Naive thymus-derived CD8-positive, alpha-beta T cell (primary cell): ENCODE measurements around the gene SRRM4. TPM values are rescaled to one million over a fixed set of nuclear protein-coding genes. Genes with fewer than 3 reads are reported as not detected.

ENCODE experiments used
- ATAC-seq, 2 donors: fragments of 150-1000 bp; cut with Tn5 transposase in 1 of 2; sonication (Bioruptor Pico), chemical (Tn5 transposase) in 1 of 2; 1 replicate in 1 of 2; 2 replicates in 1 of 2; pipeline ENCODE4 v1.10.0; 2021; ENCODE audit warnings: mild to moderate bottlenecking in 2 of 2, moderate library complexity in 2 of 2
- POLR2A ChIA-PET: fragments of 350-600 bp; sonication (Branson Sonifier 250); formaldehyde crosslinking; loops from one replicate; lab custom pipeline; 2021; ENCODE audit warnings: antibody characterized with exemption; lab: Charles Lee
- DNase-seq, 10 donors: peaks; one replicate each; pipeline versions ENCODE4 v3.0.0 to v3.0.0-alpha.2; 2020 to 2022
- H3K27ac Mint-ChIP-seq, 10 donors: one replicate each; pipeline ENCODE4 v1.8.0; 2020 to 2022; ENCODE audit warnings: mild to moderate bottlenecking in 10 of 10, mixed read lengths in 10 of 10, moderate library complexity in 4 of 10, inconsistent platforms in 1 of 10
- H3K27me3 Mint-ChIP-seq, 5 donors: one replicate each; pipeline ENCODE4 v1.8.0; 2021 to 2022; ENCODE audit warnings: mixed read lengths in 5 of 5
- H3K36me3 Mint-ChIP-seq, 3 donors: one replicate each; pipeline ENCODE4 v1.8.0; 2020 to 2022; ENCODE audit warnings: mixed read lengths in 3 of 3, mild to moderate bottlenecking in 2 of 3, inconsistent platforms in 1 of 3
- H3K4me1 Mint-ChIP-seq, 4 donors: one replicate each; pipeline ENCODE4 v1.8.0; 2021 to 2022; ENCODE audit warnings: mixed read lengths in 4 of 4
- H3K4me3 Mint-ChIP-seq, 10 donors: one replicate each; pipeline ENCODE4 v1.8.0; 2020 to 2022; ENCODE audit warnings: mild to moderate bottlenecking in 10 of 10, mixed read lengths in 10 of 10, moderate library complexity in 6 of 10, inconsistent platforms in 1 of 10
- H3K9me3 Mint-ChIP-seq, 9 donors: one replicate each; pipeline ENCODE4 v1.8.0; 2020 to 2022; ENCODE audit warnings: mixed read lengths in 9 of 9, mild to moderate bottlenecking in 3 of 9, inconsistent platforms in 1 of 9, moderate library complexity in 1 of 9
- polyA plus RNA-seq, 3 donors: library from polyadenylated mRNA; unstranded; fragments of 300-500 nt; fragmentation: Illumina TruSeq; gene quantifications; one replicate each; pipeline ENCODE4 v1.2.3, GENCODE V29; 2021
- total RNA-seq, 8 experiments: library from RNA in 2 of 8; stranded (reverse) in 2 of 8; gene quantifications; one replicate each; pipeline ENCODE4 v1.2.3 and lab custom pipeline; 2021 to 2026

The SRRM4 gene
- total and polyA plus RNA-seq, 5 experiments from 2014 or later, result not detected

GRCh38 chr12:119147847-119148448 is 166.6 kb downstream of the SRRM4 start:
- H3K36me3 Mint-ChIP-seq, result peaks cover 0 to 8% (median 0%) of the 10 kb centered on the region in 3 donors
- peaks cover 2 to 20% (median 8%) of the 10 kb centered on the region in 9 donors for H3K9me3 Mint-ChIP-seq
- no peak for ATAC-seq
- DNase-seq, result no peak
- no peak overlapping the region for H3K27ac Mint-ChIP-seq
- peaks cover 13 to 42% (median 25%) of the 10 kb centered on the region in 5 donors for H3K27me3 Mint-ChIP-seq
- H3K4me3 Mint-ChIP-seq, result no peak overlapping the region
- no peaks in the 10 kb centered on the region for H3K4me1 Mint-ChIP-seq
- POLR2A ChIA-PET, result no interaction called here

GRCh38 chr12:119149270-119149669 is 167.9 kb downstream of the SRRM4 start:
- H3K9me3 Mint-ChIP-seq, result peaks cover 2 to 23% (median 8%) of the 10 kb centered on the region in 9 donors
- POLR2A ChIA-PET, result no interaction called here
- DNase-seq, result no peak
- peaks cover 0 to 9% (median 2%) of the 10 kb centered on the region in 4 donors for H3K4me1 Mint-ChIP-seq
- no peak for ATAC-seq
- peaks cover 0 to 10% (median 2%) of the 10 kb centered on the region in 3 donors for H3K36me3 Mint-ChIP-seq
- peaks cover 21 to 50% (median 31%) of the 10 kb centered on the region in 5 donors for H3K27me3 Mint-ChIP-seq
- no peak overlapping the region for H3K4me3 Mint-ChIP-seq
- no peak overlapping the region for H3K27ac Mint-ChIP-seq

- H3K4me3 Mint-ChIP-seq, result no peak overlapping the region
- DNase-seq (no peak), ATAC-seq (no peak)
- H3K9me3 Mint-ChIP-seq, result peaks cover 2 to 27% (median 10%) of the 10 kb centered on the region in 9 donors
- POLR2A ChIA-PET, result no interaction called here
- H3K36me3 Mint-ChIP-seq, result peaks cover 0 to 10% (median 2%) of the 10 kb centered on the region in 3 donors
- H3K27me3 Mint-ChIP-seq, result peaks cover 13 to 33% (median 31%) of the 10 kb centered on the region in 5 donors
- H3K4me1 Mint-ChIP-seq, result peaks cover 0 to 9% (median 2%) of the 10 kb centered on the region in 4 donors
- peak overlapping the region in 1 of 10 donors; percentile 77 for H3K27ac Mint-ChIP-seq
Measured at GRCh38 chr12:119151445-119152026, 170.2 kb downstream of the SRRM4 start.

GRCh38 chr12:119153477-119154434 is 172.4 kb downstream of the SRRM4 start:
- peaks cover 10 to 39% (median 33%) of the 10 kb centered on the region in 5 donors for H3K27me3 Mint-ChIP-seq
- POLR2A ChIA-PET, result no interaction called here
- peak overlapping the region in 2 of 10 donors; percentile 20 to 50 for H3K4me3 Mint-ChIP-seq
- peaks cover 0 to 9% (median 2%) of the 10 kb centered on the region in 4 donors for H3K4me1 Mint-ChIP-seq
- H3K9me3 Mint-ChIP-seq, result peaks cover 2 to 27% (median 13%) of the 10 kb centered on the region in 9 donors
- no peak for DNase-seq
- peaks cover 0 to 10% (median 2%) of the 10 kb centered on the region in 3 donors for H3K36me3 Mint-ChIP-seq
- ATAC-seq, result no peak
- H3K27ac Mint-ChIP-seq, result no peak overlapping the region

GRCh38 chr12:119154435-119154818 is 173.1 kb downstream of the SRRM4 start:
- POLR2A ChIA-PET, result no interaction called here
- H3K4me3 Mint-ChIP-seq, result no peak overlapping the region
- no peak for ATAC-seq
- peaks cover 10 to 37% (median 33%) of the 10 kb centered on the region in 5 donors for H3K27me3 Mint-ChIP-seq
- no peak overlapping the region for H3K27ac Mint-ChIP-seq
- peaks cover 0 to 10% (median 2%) of the 10 kb centered on the region in 3 donors for H3K36me3 Mint-ChIP-seq
- H3K9me3 Mint-ChIP-seq, result peaks cover 1 to 27% (median 12%) of the 10 kb centered on the region in 9 donors
- peaks cover 0 to 9% (median 2%) of the 10 kb centered on the region in 4 donors for H3K4me1 Mint-ChIP-seq
- DNase-seq, result no peak

GRCh38 chr12:119156401-119157044 is 175.2 kb downstream of the SRRM4 start:
- H3K4me1 Mint-ChIP-seq, result peaks cover 0 to 9% (median 2%) of the 10 kb centered on the region in 4 donors
- DNase-seq (no peak), ATAC-seq (no peak)
- H3K27me3 Mint-ChIP-seq, result peaks cover 12 to 33% (median 29%) of the 10 kb centered on the region in 5 donors
- peaks cover 0 to 8% (median 2%) of the 10 kb centered on the region in 3 donors for H3K36me3 Mint-ChIP-seq
- POLR2A ChIA-PET, result no interaction called here
- no peak overlapping the region for H3K4me3 Mint-ChIP-seq
- H3K27ac Mint-ChIP-seq, result no peak overlapping the region
- peaks cover 0 to 19% (median 7%) of the 10 kb centered on the region in 9 donors for H3K9me3 Mint-ChIP-seq

GRCh38 chr12:119157528-119157927 is 176.2 kb downstream of the SRRM4 start:
- POLR2A ChIA-PET, result no interaction called here
- peaks cover 8 to 27% (median 19%) of the 10 kb centered on the region in 5 donors for H3K27me3 Mint-ChIP-seq
- ATAC-seq, result no peak
- peaks cover 0 to 9% (median 2%) of the 10 kb centered on the region in 4 donors for H3K4me1 Mint-ChIP-seq
- peaks cover 0 to 10% (median 5%) of the 10 kb centered on the region in 9 donors for H3K9me3 Mint-ChIP-seq
- H3K4me3 Mint-ChIP-seq, result no peak overlapping the region
- H3K27ac Mint-ChIP-seq, result no peak overlapping the region
- no peak for DNase-seq
- peaks cover 0 to 3% (median 2%) of the 10 kb centered on the region in 3 donors for H3K36me3 Mint-ChIP-seq

GRCh38 chr12:119157978-119158377 is 176.6 kb downstream of the SRRM4 start:
- peaks cover 0 to 9% (median 2%) of the 10 kb centered on the region in 4 donors for H3K4me1 Mint-ChIP-seq
- POLR2A ChIA-PET, result no interaction called here
- ATAC-seq (no peak), DNase-seq (no peak)
- H3K36me3 Mint-ChIP-seq, result peaks cover 0 to 2% (median 2%) of the 10 kb centered on the region in 3 donors
- peaks cover 0 to 10% (median 3%) of the 10 kb centered on the region in 9 donors for H3K9me3 Mint-ChIP-seq
- no peak overlapping the region for H3K4me3 Mint-ChIP-seq
- no peak overlapping the region for H3K27ac Mint-ChIP-seq
- peaks cover 7 to 22% (median 15%) of the 10 kb centered on the region in 5 donors for H3K27me3 Mint-ChIP-seq

GRCh38 chr12:119158402-119158801 is 177.1 kb downstream of the SRRM4 start:
- Mint-ChIP-seq H3K27ac (no peak overlapping the region), H3K9me3 (peaks cover 0 to 10% (median 3%) of the 10 kb centered on the region in 9 donors), H3K4me3 (no peak overlapping the region), H3K4me1 (peaks cover 0 to 7% (median 2%) of the 10 kb centered on the region in 4 donors), H3K27me3 (peaks cover 7 to 20% (median 12%) of the 10 kb centered on the region in 5 donors), H3K36me3 (peaks cover 0 to 2% (median 0%) of the 10 kb centered on the region in 3 donors)
- POLR2A ChIA-PET, result no interaction called here
- DNase-seq (no peak), ATAC-seq (no peak)

GRCh38 chr12:119159844-119160243 is 178.5 kb downstream of the SRRM4 start:
- ATAC-seq, result no peak
- POLR2A ChIA-PET, result no interaction called here

GRCh38 chr12:119167902-119168301 is 186.6 kb downstream of the SRRM4 start:
- Mint-ChIP-seq H3K27me3 (peaks cover 0 to 10% (median 2%) of the 10 kb centered on the region in 5 donors), H3K4me3 (no peak overlapping the region), H3K9me3 (peaks cover 0 to 13% (median 0%) of the 10 kb centered on the region in 9 donors), H3K36me3 (no peaks in the 10 kb centered on the region), H3K4me1 (peaks cover 0 to 1% (median 0%) of the 10 kb centered on the region in 4 donors), H3K27ac (no peak overlapping the region)
- no peak for ATAC-seq
- POLR2A ChIA-PET, result no interaction called here
- DNase-seq, result no peak

More at GRCh38 chr12:119159844-119160243, 178.5 kb downstream of the SRRM4 start:
- Mint-ChIP-seq H3K9me3 (peaks cover 0 to 5% (median 2%) of the 10 kb centered on the region in 9 donors), H3K27me3 (peaks cover 0 to 10% (median 5%) of the 10 kb centered on the region in 5 donors), H3K4me3 (no peak overlapping the region), H3K36me3 (no peaks in the 10 kb centered on the region), H3K27ac (no peak overlapping the region), H3K4me1 (no peaks in the 10 kb centered on the region)
- DNase-seq, result no peak

GRCh38 chr12:119168721-119169120 is 187.4 kb downstream of the SRRM4 start:
- Mint-ChIP-seq H3K27me3 (peaks cover 0 to 10% (median 2%) of the 10 kb centered on the region in 5 donors), H3K36me3 (no peaks in the 10 kb centered on the region), H3K27ac (no peak overlapping the region), H3K9me3 (peaks cover 0 to 13% (median 0%) of the 10 kb centered on the region in 9 donors), H3K4me1 (peaks cover 0 to 1% (median 0%) of the 10 kb centered on the region in 4 donors), H3K4me3 (no peak overlapping the region)
- ATAC-seq, result no peak
- POLR2A ChIA-PET, result no interaction called here
- no peak for DNase-seq
